Epithelial cell of prostate (primary cell): ENCODE measurements around the gene ARHGEF39.
"Not testable (repeated sequence)": the region's sequence is repeated elsewhere in the genome, so short reads cannot be mapped to it uniquely, and the experiment has no call there.

Experiments used
- DNase-seq: peaks from one replicate; pipeline ENCODE4 v3.0.0-alpha.2; 2011; ENCODE audit warnings: low read depth, low spot score
- H3K27ac ChIP-seq: fragments of 450-650 bp; 2 replicates; pipeline ENCODE4 v1.5.1; 2017; ENCODE audit warnings: mild to moderate bottlenecking

The ARHGEF39 gene

DNA sequence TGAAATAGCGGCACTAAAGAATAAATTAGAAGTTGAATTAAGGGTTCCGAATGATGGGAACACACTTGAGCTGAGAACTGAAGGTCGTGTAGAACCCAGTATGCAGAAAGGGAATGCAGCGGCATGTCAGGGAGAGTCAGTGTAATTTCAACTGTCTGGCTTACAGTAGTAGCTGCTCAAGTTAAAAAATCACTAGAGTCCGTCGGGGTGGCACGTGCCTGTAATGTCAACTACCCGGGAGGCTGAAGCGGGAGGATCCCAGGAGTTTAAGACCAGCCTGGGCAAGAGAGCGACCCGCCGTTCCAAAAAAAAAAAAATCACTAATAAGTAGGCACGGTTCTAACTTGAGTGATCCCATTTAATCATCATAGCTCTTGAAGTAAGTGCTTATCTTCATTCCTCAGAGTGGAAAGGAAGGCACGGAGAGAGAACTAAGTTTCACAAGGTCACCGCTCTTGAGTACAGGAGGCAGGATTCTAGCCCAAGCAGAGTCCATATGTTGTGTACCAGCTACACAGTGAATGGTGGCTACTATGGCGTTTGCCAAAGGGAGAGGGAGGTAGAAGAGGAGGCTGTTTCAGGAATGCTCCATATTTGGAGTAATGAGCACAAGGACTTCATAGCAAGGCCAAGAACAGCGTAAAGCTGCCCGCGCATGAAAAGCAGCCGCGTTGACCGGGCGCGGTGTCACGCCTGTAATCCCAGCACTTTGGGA lies 8.0 kb downstream of the ARHGEF39 start:
- DNase-seq, result no peak
- no peak overlapping the region for H3K27ac ChIP-seq

DNA sequence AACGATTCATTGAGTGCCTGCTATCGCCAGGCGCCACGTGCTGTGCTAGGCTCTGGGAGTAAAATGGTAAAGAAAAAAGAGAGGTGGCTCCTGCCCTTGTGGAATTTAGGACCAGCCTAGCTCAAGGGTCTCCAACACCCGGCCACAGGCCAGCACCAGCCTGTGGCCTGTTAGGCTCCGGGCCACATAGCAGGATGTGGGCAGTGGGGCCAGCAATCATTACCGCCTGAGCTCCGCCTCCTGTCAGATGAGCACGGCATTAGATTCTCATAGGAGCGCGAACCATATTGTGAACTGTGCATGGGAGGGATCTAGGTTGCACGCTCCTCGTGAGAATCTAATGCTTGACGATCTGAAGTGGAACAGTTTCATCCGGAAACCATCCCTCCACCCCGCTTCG lies 8.6 kb downstream of the ARHGEF39 start:
- DNase-seq, result no peak
- H3K27ac ChIP-seq, result no peak overlapping the region

DNA sequence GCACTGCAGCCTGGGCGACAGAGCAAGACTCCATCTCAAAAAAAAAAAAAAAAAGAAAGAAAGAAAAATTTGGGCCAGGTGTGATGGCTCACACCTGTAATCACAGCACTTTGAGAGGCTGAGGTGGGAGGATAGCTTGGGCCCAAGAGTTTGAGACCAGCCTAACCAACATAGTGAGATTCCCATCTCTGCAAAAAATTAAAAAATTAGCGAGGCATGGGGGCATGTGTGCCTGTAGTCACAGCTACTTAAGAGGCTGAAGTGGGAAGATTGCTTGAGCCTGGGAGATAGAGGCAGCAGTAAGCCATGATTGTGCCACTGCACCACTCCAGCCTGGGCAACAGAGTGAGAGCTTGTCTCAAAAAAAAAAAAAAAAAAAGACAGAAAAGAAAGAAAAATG lies 11.4 kb downstream of the ARHGEF39 start:
- no peak for DNase-seq
- no peak overlapping the region for H3K27ac ChIP-seq

DNA sequence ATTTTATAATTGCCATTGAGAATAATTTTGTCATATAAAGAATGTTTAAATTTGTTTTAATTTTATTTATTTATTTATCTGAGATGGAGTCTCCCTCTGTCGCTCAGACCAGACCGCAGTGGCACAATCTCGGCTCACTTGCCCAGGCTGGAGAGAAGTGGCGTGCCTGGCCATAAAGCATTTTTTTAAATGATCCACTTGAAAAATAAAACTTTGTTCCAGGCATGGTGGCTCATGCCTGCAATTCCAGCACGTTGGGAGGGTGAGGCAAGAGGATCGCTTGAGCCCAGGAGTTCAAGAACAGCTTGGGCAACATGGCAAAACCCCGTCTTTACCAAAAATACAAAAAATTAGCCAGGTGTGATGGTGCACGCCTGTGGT lies 12.2 kb downstream of the ARHGEF39 start:
- H3K27ac ChIP-seq, result no peak overlapping the region
- DNase-seq, result no peak

DNA sequence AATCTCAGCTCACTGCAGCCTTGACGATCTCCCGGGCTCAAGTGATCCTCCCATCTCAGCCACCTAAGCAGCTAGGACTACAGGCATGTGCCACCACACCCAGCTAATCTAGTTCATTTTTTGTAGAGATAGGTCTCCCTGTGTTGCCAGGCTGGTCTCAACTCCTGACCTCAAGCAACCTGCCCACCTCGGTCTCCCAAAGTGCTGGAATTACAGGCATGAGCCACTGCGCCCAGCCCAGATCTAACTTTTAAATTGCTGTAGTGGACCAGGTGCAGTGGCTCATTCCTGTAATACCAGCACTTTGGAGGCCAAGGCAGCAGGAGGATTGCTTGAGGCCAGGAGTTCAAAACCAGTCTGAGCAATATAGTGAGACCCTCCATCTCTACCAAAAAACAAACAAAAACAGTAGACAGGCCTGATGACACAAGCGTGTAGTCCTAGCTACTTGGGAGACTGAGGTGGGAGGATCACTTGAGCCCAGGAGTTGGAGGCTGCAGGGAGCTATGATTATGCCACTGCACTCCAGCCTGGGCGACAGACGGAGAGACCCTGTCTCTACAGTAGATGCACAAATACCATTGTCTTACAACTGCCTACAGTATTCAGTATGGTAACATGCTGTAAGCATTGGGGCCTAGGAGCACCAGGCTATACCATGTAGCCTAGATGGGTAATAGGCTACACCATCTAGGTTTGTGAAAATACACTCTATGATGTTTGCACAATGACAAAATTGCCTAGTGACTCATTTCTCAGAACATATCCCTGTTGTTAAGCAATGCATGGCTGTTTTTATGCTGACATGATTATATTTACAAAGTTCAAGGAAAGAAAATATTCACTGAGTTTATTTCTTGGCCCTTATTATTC lies 12.8 kb downstream of the ARHGEF39 start:
- no peak overlapping the region for H3K27ac ChIP-seq
- no peak for DNase-seq

DNA sequence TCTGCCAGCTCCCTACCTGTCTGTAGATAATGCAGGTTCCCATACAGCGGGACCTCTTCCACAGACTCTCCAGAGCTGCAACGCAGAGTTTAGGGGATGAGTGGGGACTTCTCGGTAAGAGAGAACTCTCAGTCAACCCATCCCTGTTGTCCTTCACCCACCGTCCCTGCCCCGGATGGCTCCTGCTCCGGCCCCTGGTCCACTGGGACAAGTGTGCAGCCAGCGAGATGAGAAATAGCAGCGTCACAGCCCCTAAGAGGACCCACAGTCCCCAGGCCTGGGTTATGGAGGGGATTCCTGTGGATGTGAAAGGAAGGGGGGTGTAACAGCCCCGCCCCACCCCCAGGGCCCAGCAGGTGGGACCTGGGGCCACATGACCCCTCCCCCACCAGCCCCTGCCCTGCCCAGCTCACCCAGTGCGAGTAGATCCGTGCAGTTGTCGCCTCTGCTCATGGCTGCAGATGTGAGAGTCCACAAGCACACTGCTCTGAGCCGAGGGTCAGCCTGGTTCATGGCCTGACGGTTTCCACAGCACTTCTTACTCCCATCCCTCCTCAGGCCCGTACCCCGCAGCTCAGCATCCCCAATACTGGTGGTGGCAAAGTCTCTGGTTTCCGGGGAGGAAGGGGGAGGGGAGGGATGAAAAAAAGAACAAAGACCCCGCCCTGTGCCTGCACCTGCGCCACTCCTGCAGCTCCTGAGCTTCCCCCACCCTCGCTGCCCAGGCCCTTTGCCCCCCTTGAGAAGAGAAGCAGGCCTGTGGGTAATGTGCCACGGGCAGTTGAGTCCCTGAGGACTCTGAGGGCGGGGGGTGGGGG lies 14.4 kb downstream of the ARHGEF39 start, which contains the start of gene SIT1:
Gene SIT1, minus strand, starts transcription at position 591 of the 818 bp plus-strand sequence. Its CDS starts 78 bp downstream, at position 513.
- H3K27ac ChIP-seq, result no peak within 1 kb of the TSS
- no peak for DNase-seq

DNA sequence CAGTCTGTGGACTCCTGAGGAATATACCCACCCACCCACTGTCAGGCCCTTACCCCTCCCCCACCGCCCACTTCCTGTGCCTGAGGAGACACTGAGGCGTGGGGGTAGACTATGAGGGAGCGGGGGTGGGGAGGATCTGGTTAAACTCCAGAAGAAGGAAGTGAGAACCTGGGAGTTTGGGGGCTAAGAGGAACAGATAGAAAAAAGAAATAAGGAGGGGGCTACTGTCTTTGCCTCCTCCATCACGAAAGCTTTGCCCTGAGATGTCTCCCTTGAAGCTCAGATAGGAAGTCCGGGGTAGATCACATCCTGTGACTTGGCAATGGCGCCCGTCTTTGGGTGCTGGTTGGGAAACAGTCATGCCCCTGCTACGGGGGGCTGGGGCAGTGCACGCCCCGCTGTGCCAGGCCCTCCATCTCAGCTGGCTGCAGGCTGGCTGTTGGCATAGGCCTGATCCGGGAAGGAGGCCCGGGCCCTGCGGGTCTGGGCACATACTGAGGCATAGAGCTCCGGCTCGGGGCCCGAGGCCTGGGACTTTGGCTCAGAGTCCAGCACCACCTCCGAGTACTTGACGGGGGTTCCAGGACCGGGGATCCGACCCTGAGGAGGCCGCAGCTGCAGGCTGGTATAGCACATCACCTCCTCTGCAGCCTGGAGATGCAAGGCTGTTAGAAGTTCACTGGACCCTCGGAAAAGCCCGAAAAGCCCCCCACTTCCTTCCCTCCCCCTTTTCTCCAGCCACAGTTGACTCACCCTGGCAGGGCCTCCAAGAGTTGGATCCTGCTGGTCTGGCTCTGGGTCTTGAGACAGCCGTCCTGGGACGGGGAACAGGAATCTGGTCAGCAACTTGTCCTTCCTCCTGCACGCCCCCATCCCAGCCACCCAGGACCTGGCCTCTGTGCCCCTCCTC lies 15.3 kb downstream of the ARHGEF39 start:
- DNase-seq, result no peak
- H3K27ac ChIP-seq, result no peak overlapping the region

DNA sequence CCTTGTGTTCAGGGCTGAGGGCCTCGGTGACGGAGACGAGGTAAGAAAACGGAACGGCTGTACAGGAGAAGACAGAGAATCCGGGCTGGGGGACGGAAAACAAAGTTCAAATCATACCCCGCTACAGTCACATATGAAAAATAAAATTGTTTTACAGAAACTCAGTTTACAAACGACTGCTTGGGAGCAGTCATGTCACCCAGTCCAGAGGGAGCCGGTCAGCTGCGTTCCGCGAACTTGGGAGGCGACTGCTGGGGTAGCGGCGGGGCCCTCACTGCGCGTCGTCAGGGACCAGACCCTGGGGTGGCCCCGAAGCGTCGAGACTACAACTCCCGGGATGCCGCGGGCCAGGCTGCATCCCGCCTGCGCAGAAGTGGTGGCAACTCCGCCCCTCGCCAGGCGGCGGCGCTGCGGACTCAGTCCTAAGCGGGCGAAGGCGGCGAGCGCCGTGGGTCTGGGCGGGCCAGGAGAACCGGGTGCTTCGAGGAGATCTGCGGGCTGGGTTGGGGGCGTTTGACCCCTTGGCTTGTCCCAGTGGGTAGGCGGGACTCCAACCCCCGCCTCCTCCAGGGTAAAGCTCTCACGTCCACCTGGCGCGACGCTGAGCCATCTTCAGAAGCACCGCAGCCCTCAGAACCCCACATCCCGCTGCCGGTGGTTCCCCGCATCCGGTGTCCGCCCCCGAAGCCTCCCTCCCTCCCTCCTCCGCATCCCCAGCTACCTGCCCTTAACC lies 18.3 kb downstream of the ARHGEF39 start:
- DNase-seq, result no peak
- H3K27ac ChIP-seq, result peak overlapping the region; percentile 74

DNA sequence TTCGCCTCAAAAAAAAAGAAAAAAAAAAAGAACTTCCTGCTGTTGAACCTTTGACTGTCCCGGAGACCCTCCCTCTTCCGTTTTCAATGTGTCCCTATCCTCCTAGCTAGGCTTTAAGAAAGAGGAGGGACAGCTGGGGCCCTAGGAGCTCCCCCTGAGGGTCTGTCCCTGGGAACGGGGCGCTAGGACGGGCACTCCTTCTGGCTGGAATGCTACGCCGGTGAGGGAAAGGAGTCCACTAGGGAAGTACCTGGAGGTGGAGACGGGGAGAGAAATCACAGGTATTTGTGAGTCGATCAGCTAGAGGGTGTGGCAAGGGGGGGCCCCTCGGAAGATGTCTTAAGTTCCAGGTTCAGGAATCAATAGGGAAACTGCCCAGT lies 18.9 kb downstream of the ARHGEF39 start:
- peak overlapping the region; percentile 74 for H3K27ac ChIP-seq
- DNase-seq, result no peak

DNA sequence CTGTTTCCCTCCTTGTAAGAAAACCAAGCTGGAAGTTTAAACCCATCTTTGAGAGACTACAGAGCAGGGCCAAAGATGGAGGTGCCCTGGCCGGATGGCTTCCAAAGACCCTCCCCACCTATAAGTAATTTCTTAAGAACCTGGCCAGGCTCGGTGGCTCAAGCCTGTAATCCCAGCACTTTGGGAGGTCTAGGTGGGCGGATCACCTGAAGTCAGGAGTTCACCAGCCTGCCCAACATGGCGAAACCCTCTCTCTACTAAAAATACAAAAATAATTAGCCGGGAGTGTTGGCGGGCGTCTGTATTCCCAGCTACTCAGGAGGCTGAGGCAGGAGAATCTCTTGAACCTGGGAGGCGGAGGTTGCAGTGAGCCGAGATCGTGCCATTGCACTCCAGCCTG lies 19.3 kb downstream of the ARHGEF39 start:
- not testable (repeated sequence) for DNase-seq
- H3K27ac ChIP-seq, result peak overlapping the region; percentile 74

DNA sequence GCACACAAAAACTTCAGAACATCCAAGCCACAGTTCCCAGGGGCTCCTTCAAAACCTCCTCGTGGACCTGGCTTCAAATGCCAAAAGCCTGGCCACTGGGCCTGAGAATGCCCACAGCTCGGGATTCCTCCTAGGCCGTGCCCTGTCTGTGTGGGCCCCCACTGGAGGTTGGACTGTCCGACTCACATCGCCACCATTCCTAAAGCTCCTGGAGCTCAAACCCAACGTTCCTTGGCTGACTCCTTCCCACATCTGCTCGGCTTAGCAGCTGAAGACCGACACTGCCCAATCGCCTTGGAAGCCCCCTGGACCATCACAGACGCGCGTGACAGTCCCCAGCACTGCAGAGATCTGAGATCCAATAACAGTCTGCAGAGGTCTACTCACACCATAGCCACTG lies 21.9 kb downstream of the ARHGEF39 start:
- no peak for DNase-seq
- H3K27ac ChIP-seq, result no peak overlapping the region

DNA sequence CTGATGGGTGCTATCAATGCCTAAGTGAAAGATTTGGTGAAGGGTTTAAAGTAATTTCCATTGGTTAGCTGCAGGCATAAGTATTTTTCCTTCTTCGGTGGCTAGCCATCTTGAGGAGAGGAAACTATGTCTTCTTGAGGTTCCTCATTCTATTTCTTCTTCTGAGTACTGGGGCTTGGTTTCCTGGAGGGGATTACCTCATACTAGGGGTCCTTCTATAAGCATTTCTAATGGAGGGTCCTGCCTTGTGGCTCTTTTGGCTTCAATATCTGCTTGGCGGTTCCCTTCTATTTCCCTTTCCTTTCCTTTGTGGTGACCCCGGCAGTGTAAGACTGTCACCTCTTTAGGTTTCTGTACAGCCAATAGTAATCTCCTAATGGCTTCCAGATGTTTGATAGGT lies 23.5 kb downstream of the ARHGEF39 start:
- not testable (repeated sequence) for H3K27ac ChIP-seq, DNase-seq

DNA sequence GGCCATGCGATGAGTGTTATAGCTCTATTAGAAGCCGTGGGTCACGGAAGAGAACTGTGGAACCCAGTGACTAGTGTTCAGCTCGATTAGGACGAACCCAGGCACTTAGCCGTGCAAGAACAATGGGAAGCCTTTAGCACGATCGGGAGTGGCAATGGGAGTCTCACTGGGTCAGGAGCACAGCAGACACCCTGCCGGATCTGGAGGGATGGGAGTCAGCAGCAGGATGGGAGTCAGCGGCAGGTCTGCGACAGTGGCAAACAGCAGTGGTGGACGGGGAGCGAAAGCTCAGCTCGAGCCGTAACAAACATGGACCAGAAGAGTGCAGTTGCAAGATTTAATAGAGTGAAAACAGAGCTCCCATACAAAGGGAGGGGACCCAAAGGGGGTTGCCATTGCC lies 24.6 kb downstream of the ARHGEF39 start:
- DNase-seq, H3K27ac ChIP-seq: not testable (repeated sequence)

DNA sequence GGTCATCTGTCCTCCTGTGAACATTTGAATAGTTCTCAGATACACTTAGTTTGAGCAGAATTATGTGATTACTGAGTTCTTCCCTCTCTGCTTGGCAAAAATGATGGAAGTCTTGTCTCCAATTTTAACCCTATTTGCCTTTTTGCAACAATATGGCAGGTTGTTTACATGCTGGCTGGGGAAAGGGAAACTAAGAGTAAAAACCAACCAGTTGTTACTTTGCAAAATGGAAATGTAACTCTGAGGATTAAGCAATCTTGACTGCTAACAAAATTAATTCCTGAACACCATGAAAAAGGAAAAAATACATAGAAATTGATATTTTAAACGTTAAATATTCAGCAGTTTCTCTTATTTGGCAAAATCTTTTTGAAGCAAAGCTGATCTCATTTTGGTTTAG lies 25.4 kb downstream of the ARHGEF39 start:
- DNase-seq, result no peak

DNA sequence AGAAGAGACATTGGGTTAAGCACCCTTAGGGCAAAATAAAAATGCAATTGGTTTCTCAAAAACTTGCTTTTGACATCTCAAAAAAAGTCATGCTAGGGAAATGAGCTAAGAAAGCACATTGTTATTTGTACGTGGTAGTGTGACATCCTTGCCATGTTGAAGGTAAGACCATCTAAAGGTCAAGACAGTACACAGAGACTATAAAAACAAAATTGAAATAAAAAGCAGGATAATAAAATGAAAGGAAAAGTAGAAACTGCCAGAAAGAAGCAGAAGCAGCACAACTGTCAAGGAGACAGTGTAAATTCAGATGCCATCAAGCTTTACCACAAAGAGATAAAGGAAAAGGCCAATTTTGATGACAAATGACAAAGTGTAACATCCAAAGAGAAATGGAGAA lies 25.8 kb downstream of the ARHGEF39 start:
- not testable (repeated sequence) for DNase-seq, H3K27ac ChIP-seq

More for the DNA sequence above, 25.4 kb downstream of the ARHGEF39 start:
- no peak overlapping the region for H3K27ac ChIP-seq

DNA sequence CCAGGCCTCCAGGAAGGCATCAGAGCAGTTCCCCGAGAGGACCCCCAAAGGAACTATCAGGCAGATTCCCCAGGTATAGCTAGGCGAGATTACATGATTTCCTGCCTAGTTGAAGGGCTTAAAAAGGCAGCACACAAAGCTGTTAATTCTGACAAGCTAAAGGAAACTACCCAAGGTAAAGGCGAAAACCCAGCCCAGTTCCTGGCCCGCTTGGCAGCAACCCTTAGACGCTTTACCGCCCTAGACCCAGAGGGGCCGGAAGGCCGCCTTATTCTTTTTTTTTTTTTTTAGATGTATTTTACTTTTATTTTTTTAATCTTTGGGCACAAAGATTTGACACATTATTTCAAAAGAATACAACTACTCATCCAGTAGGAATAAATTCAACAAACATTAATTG lies 26.2 kb downstream of the ARHGEF39 start:
- not testable (repeated sequence) for H3K27ac ChIP-seq, DNase-seq

DNA sequence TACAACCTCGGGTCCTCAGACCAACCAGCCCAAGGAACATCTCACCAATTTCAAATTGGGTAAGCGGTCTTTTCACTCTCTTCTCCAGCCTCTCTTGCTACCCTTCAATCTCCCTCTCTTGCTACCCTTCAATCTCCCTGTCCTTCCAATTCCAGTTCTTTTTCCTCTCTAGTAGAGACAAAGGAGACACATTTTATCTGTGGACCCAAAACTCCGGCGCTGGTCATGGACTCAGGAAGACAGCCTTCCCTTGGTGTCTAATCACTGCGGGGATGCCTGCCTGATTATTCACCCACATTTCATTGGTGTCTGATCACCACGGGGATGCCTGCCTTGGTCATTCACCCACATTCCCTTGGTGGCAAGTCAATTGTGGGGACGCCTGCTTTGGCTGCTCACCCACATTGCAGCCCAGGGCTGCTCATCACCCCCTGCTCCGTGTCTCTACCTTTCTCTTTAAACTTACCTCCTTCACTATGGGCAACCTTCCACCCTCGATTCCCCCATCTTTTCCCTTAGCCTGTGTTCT lies 27.5 kb downstream of the ARHGEF39 start:
- DNase-seq, H3K27ac ChIP-seq: not testable (repeated sequence)

DNA sequence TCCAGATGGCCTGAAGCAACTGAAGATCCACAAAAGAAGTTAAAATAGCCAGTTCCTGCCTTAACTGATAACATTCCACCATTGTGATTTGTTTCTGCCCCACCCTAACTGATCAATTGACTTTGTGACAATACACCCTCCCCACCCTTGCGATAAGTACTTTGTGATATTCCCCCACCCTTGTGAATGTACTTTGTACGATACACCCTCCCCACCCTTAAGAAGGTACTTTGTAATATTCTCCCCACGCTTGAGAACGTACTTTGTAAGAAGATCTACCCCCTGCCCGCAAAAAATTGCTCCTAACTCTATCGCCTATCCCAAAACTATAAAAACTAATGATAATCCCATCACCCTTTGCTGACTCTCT lies 28.1 kb downstream of the ARHGEF39 start:
- H3K27ac ChIP-seq, DNase-seq: not testable (repeated sequence)
